ENCODE results near the gene SERPINB6.
"Not testable (repeated sequence)": the region's sequence is repeated elsewhere in the genome, so short reads cannot be mapped to it uniquely, and the experiment has no call there.

SERPINB6 gene

GRCh38 chr6:2971420-2972218 is at the start of gene SERPINB6:
Gene SERPINB6 (minus strand): TSS chr6:2971567. CDS start chr6:2959332, 12,235 bp downstream.
- FAIRE-seq: no peak
- DNase-seq (ENCODE audit: low spot score): peak; percentile 68

GRCh38 chr6:3019749-3020320 is 48.5 kb upstream of the SERPINB6 start:
- FAIRE-seq (no peak), DNase-seq (ENCODE audit: low spot score) (no peak)

- DNase-seq (ENCODE audit: low spot score): no peak
- no peak for FAIRE-seq
Observed at GRCh38 chr6:3019065-3019464, 47.7 kb upstream of the SERPINB6 start.

- DNase-seq (ENCODE audit: low spot score) (no peak), FAIRE-seq (no peak)
Observed at GRCh38 chr6:3017304-3017703, 45.9 kb upstream of the SERPINB6 start.

- no peak for FAIRE-seq
- no peak for DNase-seq (ENCODE audit: low spot score)
Observed at GRCh38 chr6:3016473-3017280, 45.3 kb upstream of the SERPINB6 start.

- DNase-seq (ENCODE audit: low spot score) (no peak), FAIRE-seq (no peak)
Observed at GRCh38 chr6:3015144-3015543, 43.8 kb upstream of the SERPINB6 start.

GRCh38 chr6:3014675-3015066 is 43.3 kb upstream of the SERPINB6 start:
- FAIRE-seq (no peak), DNase-seq (ENCODE audit: low spot score) (no peak)

GRCh38 chr6:3013901-3014674 is 42.7 kb upstream of the SERPINB6 start:
- FAIRE-seq (no peak), DNase-seq (ENCODE audit: low spot score) (no peak)

- FAIRE-seq: peak; percentile 58
- peak; percentile 70 for DNase-seq (ENCODE audit: low spot score)
Observed at GRCh38 chr6:3013486-3013885, 42.1 kb upstream of the SERPINB6 start.

GRCh38 chr6:3011592-3011991 is 40.2 kb upstream of the SERPINB6 start:
- DNase-seq (ENCODE audit: low spot score): no peak
- no peak for FAIRE-seq

GRCh38 chr6:3011158-3011557 is 39.8 kb upstream of the SERPINB6 start:
- DNase-seq (ENCODE audit: low spot score) (no peak), FAIRE-seq (no peak)

- no peak for DNase-seq (ENCODE audit: low spot score)
- FAIRE-seq: no peak
Observed at GRCh38 chr6:3009930-3010329, 38.6 kb upstream of the SERPINB6 start.

- not testable (repeated sequence) for FAIRE-seq; DNase-seq (ENCODE audit: low spot score)
Observed at GRCh38 chr6:3008712-3009265, 37.4 kb upstream of the SERPINB6 start.

- no peak for DNase-seq (ENCODE audit: low spot score)
- no peak for FAIRE-seq
Observed at GRCh38 chr6:3007571-3007970, 36.2 kb upstream of the SERPINB6 start.

- FAIRE-seq: no peak
- no peak for DNase-seq (ENCODE audit: low spot score)
Observed at GRCh38 chr6:3006476-3006875, 35.1 kb upstream of the SERPINB6 start.

- DNase-seq (ENCODE audit: low spot score) (no peak), FAIRE-seq (no peak)
Observed at GRCh38 chr6:3005874-3006273, 34.5 kb upstream of the SERPINB6 start.

- no peak for FAIRE-seq
Observed at GRCh38 chr6:3005077-3005476, 33.7 kb upstream of the SERPINB6 start.

GRCh38 chr6:3003226-3003625 is 31.9 kb upstream of the SERPINB6 start:
- FAIRE-seq; DNase-seq (ENCODE audit: low spot score): not testable (repeated sequence)

More at GRCh38 chr6:3005077-3005476, 33.7 kb upstream of the SERPINB6 start:
- no peak for DNase-seq (ENCODE audit: low spot score)

- DNase-seq (ENCODE audit: low spot score): peak; percentile 81
- peak; percentile 66 for FAIRE-seq
Observed at GRCh38 chr6:3001773-3002293, 30.5 kb upstream of the SERPINB6 start.

GRCh38 chr6:3001146-3001772 is 29.9 kb upstream of the SERPINB6 start:
- FAIRE-seq (no peak), DNase-seq (ENCODE audit: low spot score) (no peak)

Measured in RCC 7860 (cell line).